ENCODE data around the gene BPIFB1.

DNA sequence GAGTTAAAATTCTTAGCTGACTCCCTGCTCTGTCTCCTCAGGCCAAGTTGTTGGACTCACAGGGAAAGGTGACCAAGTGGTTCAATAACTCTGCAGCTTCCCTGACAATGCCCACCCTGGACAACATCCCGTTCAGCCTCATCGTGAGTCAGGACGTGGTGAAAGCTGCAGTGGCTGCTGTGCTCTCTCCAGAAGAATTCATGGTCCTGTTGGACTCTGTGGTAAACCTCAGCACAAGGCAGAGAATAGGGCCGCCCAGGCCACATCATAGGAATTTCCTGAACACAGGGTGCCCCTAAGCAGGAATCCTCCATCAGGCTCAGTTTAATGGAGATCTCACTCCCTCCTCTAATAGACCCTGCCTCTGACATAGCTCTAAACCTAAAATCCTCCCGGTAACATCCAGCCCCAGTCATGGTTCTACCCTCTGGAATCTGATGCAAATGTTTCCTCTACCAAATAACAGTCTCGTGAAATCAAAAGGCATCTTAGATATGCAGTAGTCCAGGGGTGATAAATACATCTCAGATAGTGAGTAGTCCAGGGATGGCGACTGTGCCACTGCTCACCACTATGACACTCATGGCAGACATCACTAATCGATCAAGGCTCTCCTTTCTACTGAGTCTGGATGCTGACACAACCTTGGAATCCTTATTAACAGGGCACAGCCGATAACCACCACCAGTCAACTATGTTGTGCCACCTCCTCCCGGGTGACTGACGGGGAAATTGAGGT is 18.3 kb downstream of the BPIFB1 start:
- TF ChIP-seq, protein P1, sequence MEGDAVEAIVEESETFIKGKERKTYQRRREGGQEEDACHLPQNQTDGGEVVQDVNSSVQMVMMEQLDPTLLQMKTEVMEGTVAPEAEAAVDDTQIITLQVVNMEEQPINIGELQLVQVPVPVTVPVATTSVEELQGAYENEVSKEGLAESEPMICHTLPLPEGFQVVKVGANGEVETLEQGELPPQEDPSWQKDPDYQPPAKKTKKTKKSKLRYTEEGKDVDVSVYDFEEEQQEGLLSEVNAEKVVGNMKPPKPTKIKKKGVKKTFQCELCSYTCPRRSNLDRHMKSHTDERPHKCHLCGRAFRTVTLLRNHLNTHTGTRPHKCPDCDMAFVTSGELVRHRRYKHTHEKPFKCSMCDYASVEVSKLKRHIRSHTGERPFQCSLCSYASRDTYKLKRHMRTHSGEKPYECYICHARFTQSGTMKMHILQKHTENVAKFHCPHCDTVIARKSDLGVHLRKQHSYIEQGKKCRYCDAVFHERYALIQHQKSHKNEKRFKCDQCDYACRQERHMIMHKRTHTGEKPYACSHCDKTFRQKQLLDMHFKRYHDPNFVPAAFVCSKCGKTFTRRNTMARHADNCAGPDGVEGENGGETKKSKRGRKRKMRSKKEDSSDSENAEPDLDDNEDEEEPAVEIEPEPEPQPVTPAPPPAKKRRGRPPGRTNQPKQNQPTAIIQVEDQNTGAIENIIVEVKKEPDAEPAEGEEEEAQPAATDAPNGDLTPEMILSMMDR (IDR thresholded peaks at IDR 0.05) = no peak
- TF ChIP-seq POLR2AphosphoS5 (IDR thresholded peaks at IDR 0.05; ENCODE audit: low read depth, low read length) = no peak
